HEK293T (cell line): ENCODE results near the gene ANKS1B.

Source experiments
- ELF4 ChIP-seq: fragments of 450-650 bp; IDR thresholded peaks from 2 replicates; pipeline ENCODE4 v1.6.1; 2017; ENCODE audit warnings: antibody characterized with exemption
- FOXA1 ChIP-seq: fragments of 450-650 bp; IDR thresholded peaks from 2 replicates; pipeline ENCODE4 v1.6.1; 2016; ENCODE audit warnings: mild to moderate bottlenecking
- FOXK2 ChIP-seq: fragments of 450-650 bp; IDR thresholded peaks from 2 replicates; pipeline ENCODE4 v1.6.1; 2016; ENCODE audit warnings: mild to moderate bottlenecking
- FOXM1 ChIP-seq: fragments of 450-650 bp; IDR thresholded peaks from 2 replicates; pipeline ENCODE4 v1.6.1; 2017; ENCODE audit warnings: mild to moderate bottlenecking, borderline replicate concordance
- L3MBTL2 ChIP-seq: fragments of 450-650 bp; conservative IDR thresholded peaks from 2 replicates; pipeline ENCODE4 v1.6.1; 2016; ENCODE audit warnings: mild to moderate bottlenecking
- LEF1 ChIP-seq: fragments of 450-650 bp; IDR thresholded peaks from 2 replicates; pipeline ENCODE4 v1.6.1; 2017; ENCODE audit warnings: mild to moderate bottlenecking, borderline replicate concordance
- NFRKB ChIP-seq: fragments of 450-650 bp; IDR thresholded peaks from 2 replicates; pipeline ENCODE4 v1.6.1; 2016; ENCODE audit warnings: mild to moderate bottlenecking, moderate library complexity
- SP1 ChIP-seq: fragments of 450-650 bp; IDR thresholded peaks from 2 replicates; pipeline ENCODE4 v1.6.1; 2017
- TARDBP ChIP-seq: fragments of 450-650 bp; IDR thresholded peaks from 2 replicates; pipeline ENCODE4 v1.6.1; 2016
- ZNF384 ChIP-seq: fragments of 450-650 bp; IDR thresholded peaks from 2 replicates; pipeline ENCODE4 v1.6.1; 2016

- no peak for TF ChIP-seq ELF4
- TF ChIP-seq FOXK2, result no peak
- no peak for TF ChIP-seq LEF1
- no peak for TF ChIP-seq NFRKB
- no peak for TF ChIP-seq SP1
- TF ChIP-seq L3MBTL2, result no peak
- TF ChIP-seq FOXM1, result no peak
- TF ChIP-seq FOXA1, result no peak
- TF ChIP-seq TARDBP, result no peak
- no peak for TF ChIP-seq ZNF384
These were observed 929.4 kb downstream of the ANKS1B start for GRCh38 chr12:99055299-99055698.
